Right atrium auricular region (tissue), 2 donors: ENCODE data around the gene ASTN2. TPM values are rescaled to one million over a fixed set of nuclear protein-coding genes. Genes with fewer than 3 reads are reported as not detected.

Experiments used
- DNase-seq: peaks from one replicate; pipeline ENCODE4 v3.0.0-alpha.2; 2019; ENCODE audit warnings: low spot score
- H3K27ac ChIP-seq, 2 donors: fragments of 200-600 bp; sonication (generic); 1 replicate in 1 of 2; 2 replicates in 1 of 2; pipeline ENCODE4 v1.5.1; 2016 to 2019
- H3K27me3 ChIP-seq, 2 donors: fragments of 200-600 bp; sonication (generic); one replicate each; pipeline versions ENCODE4 v1.5.1 to v1.6.0; 2017 to 2019
- H3K36me3 ChIP-seq: fragments of 200-600 bp; sonication (generic); one replicate; pipeline ENCODE4 v1.5.1; 2016
- H3K4me1 ChIP-seq, 2 donors: fragments of 200-600 bp; sonication (generic); one replicate each; pipeline versions ENCODE4 v1.5.1 to v1.6.0; 2017 to 2019
- H3K4me3 ChIP-seq, 2 donors: fragments of 200-600 bp; sonication (generic); 1 replicate in 1 of 2; 2 replicates in 1 of 2; pipeline ENCODE4 v1.5.1; 2017 to 2019; ENCODE audit warnings: mild to moderate bottlenecking in 1 of 2, moderate library complexity in 1 of 2
- H3K9me3 ChIP-seq, 2 donors: fragments of 200-600 bp; sonication (generic); one replicate each; pipeline ENCODE4 v1.5.1; 2019
- total RNA-seq, 2 donors: library from RNA; depleted of rRNA; stranded (reverse); fragments of >200 nt; gene quantifications; one replicate each; pipeline ENCODE4 v1.1.0, GENCODE V29; 2016
- TF ChIP-seq, protein P1 (sequence below), 2 donors: fragments of 200-600 bp; sonication (generic); IDR thresholded peaks; one replicate each; pipeline ENCODE4 v1.5.1; 2019; ENCODE audit warnings: antibody characterized with exemption in 2 of 2

The ASTN2 gene
- total RNA-seq, 2 donors from 2014 or later = 11.1 to 32.2 TPM

DNA sequence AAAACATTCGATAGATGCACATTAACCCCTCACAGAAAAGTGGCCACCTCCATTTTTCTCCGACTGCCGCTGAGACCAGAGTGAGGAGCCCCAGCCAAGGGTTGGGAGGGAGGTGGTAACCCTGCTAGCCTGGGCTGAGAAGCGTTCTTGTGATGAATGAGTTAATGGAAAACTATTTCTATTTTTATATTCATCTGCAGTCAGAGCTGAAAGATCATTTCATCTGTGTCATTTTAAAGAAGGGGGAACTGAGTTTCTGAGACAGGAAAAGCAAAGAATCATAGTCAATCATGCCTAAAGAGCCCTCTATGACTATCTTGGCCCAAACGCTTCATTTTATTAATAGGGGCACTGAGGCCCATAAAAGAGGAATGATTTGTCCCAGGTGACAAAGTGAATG is 1031.7 kb downstream of the ASTN2 start:
- Histone ChIP-seq H3K9me3 (no peaks in the 10 kb centered on the region), H3K27ac (no peak overlapping the region), H3K27me3 (no peaks in the 10 kb centered on the region), H3K4me1 (no peaks in the 10 kb centered on the region), H3K36me3 (peaks cover 4% of the 10 kb centered on the region), H3K4me3 (no peak overlapping the region)
- TF ChIP-seq, protein P1, sequence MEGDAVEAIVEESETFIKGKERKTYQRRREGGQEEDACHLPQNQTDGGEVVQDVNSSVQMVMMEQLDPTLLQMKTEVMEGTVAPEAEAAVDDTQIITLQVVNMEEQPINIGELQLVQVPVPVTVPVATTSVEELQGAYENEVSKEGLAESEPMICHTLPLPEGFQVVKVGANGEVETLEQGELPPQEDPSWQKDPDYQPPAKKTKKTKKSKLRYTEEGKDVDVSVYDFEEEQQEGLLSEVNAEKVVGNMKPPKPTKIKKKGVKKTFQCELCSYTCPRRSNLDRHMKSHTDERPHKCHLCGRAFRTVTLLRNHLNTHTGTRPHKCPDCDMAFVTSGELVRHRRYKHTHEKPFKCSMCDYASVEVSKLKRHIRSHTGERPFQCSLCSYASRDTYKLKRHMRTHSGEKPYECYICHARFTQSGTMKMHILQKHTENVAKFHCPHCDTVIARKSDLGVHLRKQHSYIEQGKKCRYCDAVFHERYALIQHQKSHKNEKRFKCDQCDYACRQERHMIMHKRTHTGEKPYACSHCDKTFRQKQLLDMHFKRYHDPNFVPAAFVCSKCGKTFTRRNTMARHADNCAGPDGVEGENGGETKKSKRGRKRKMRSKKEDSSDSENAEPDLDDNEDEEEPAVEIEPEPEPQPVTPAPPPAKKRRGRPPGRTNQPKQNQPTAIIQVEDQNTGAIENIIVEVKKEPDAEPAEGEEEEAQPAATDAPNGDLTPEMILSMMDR (IDR thresholded peaks at IDR 0.05) = no peak
- DNase-seq = no peak

- TF ChIP-seq, protein P1 (IDR thresholded peaks at IDR 0.05) = no peak
- Histone ChIP-seq H3K36me3 (peaks cover 4% of the 10 kb centered on the region), H3K9me3 (no peaks in the 10 kb centered on the region), H3K27me3 (no peaks in the 10 kb centered on the region), H3K4me1 (no peaks in the 10 kb centered on the region), H3K4me3 (no peak overlapping the region), H3K27ac (no peak overlapping the region)
- DNase-seq = no peak
These were observed 1032.8 kb downstream of the ASTN2 start for GRCh38 chr9:116382053-116382452.

GRCh38 chr9:116381350-116381749 is 1033.5 kb downstream of the ASTN2 start:
- TF ChIP-seq, protein P1 (IDR thresholded peaks at IDR 0.05) = no peak
- DNase-seq = no peak
- Histone ChIP-seq H3K27ac (no peak overlapping the region), H3K27me3 (no peaks in the 10 kb centered on the region), H3K4me1 (no peaks in the 10 kb centered on the region), H3K9me3 (no peaks in the 10 kb centered on the region), H3K36me3 (peaks cover 4% of the 10 kb centered on the region), H3K4me3 (no peak overlapping the region)

DNA sequence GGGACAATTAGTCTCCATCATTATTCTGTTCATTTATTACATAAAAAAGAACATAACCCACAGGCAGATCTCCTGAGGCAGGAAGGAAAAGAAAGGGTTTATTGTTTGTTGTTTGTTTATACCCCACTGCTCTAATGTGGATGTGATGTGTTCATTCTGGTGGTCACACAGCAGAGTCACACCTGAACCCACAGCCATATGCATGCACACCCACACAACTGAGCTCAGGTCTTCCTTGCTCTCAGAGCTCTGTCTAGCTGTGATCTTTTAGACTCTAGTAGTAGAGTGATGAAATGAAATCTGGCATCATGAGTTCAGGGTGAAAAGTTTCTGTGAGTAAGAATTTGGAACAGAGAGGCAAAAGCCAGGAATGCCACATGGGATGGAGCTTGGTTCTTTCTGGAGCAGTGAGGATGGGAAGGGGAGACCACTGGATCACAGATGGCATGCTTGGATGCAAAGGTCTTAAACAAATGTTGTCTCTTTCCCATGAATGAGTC is 1034.3 kb downstream of the ASTN2 start:
- Histone ChIP-seq H3K27me3 (no peaks in the 10 kb centered on the region), H3K36me3 (peaks cover 4% of the 10 kb centered on the region), H3K27ac (no peak overlapping the region), H3K9me3 (no peaks in the 10 kb centered on the region), H3K4me1 (no peaks in the 10 kb centered on the region), H3K4me3 (no peak overlapping the region)
- TF ChIP-seq, protein P1 (IDR thresholded peaks at IDR 0.05) = no peak
- DNase-seq = no peak

GRCh38 chr9:116379821-116380220 is 1035.0 kb downstream of the ASTN2 start:
- Histone ChIP-seq H3K36me3 (peaks cover 4% of the 10 kb centered on the region), H3K27me3 (no peaks in the 10 kb centered on the region), H3K4me1 (no peaks in the 10 kb centered on the region), H3K27ac (no peak overlapping the region), H3K4me3 (no peak overlapping the region), H3K9me3 (no peaks in the 10 kb centered on the region)
- TF ChIP-seq, protein P1 (IDR thresholded peaks at IDR 0.05) = no peak
- DNase-seq = no peak

GRCh38 chr9:116378873-116379272 is 1036.0 kb downstream of the ASTN2 start:
- TF ChIP-seq, protein P1 (IDR thresholded peaks at IDR 0.05) = no peak
- Histone ChIP-seq H3K27ac (no peak overlapping the region), H3K4me3 (no peak overlapping the region), H3K9me3 (no peaks in the 10 kb centered on the region), H3K27me3 (no peaks in the 10 kb centered on the region), H3K4me1 (no peaks in the 10 kb centered on the region), H3K36me3 (peaks cover 4% of the 10 kb centered on the region)
- DNase-seq = no peak
